ENCODE results near the gene AMPD2.

AMPD2 gene

GRCh38 chr1:109640285-109640865, 20.7 kb downstream of the AMPD2 start:
- TF ChIP-seq TCF4 (CRISPR knock-in tag; IDR thresholded peaks at IDR 0.05; ENCODE audit: borderline replicate concordance) (peak; percentile 94), TSHZ2 (CRISPR knock-in tag; IDR thresholded peaks at IDR 0.05) (peak; percentile 78), BACH2 (CRISPR knock-in tag; IDR thresholded peaks at IDR 0.05; ENCODE audit: borderline replicate concordance) (no peak), CSRNP3 (CRISPR knock-in tag; IDR thresholded peaks at IDR 0.05) (0 out of 2 replicates have a peak, but pooled peaks have one; percentile 49)

GRCh38 chr1:109641078-109641740, 21.6 kb downstream of the AMPD2 start:
- no peak for TF ChIP-seq ZFP3 (CRISPR knock-in tag; IDR thresholded peaks at IDR 0.05)
- TF ChIP-seq POU6F1 (CRISPR knock-in tag; IDR thresholded peaks at IDR 0.05; ENCODE audit: borderline replicate concordance, low read depth), result no peak
- TF ChIP-seq OSR1 (CRISPR knock-in tag; IDR thresholded peaks at IDR 0.05), result no peak
- no peak for TF ChIP-seq TSHZ2 (CRISPR knock-in tag; IDR thresholded peaks at IDR 0.05)
- no peak for TF ChIP-seq PATZ1 (CRISPR knock-in tag; IDR thresholded peaks at IDR 0.05; ENCODE audit: borderline replicate concordance)
- TF ChIP-seq RARB (CRISPR knock-in tag; IDR thresholded peaks at IDR 0.05), result no peak
- no peak for TF ChIP-seq ZC3H10 (CRISPR knock-in tag; IDR thresholded peaks at IDR 0.05)
- no peak for TF ChIP-seq CSDC2 (CRISPR knock-in tag; IDR thresholded peaks at IDR 0.05)
- no peak for TF ChIP-seq BACH2 (CRISPR knock-in tag; IDR thresholded peaks at IDR 0.05; ENCODE audit: borderline replicate concordance)
- TF ChIP-seq ESRRG (CRISPR knock-in tag; IDR thresholded peaks at IDR 0.05), result no peak
- no peak for ATAC-seq

More at GRCh38 chr1:109640285-109640865, 20.7 kb downstream of the AMPD2 start:
- peak; percentile 79 for ATAC-seq

- TF ChIP-seq ZNF8 (CRISPR knock-in tag; IDR thresholded peaks at IDR 0.05) (no peak), RARB (CRISPR knock-in tag; IDR thresholded peaks at IDR 0.05) (no peak), TCF4 (CRISPR knock-in tag; IDR thresholded peaks at IDR 0.05; ENCODE audit: borderline replicate concordance) (no peak), OSR1 (CRISPR knock-in tag; IDR thresholded peaks at IDR 0.05) (no peak), ZC3H10 (CRISPR knock-in tag; IDR thresholded peaks at IDR 0.05) (no peak), PPARA (CRISPR knock-in tag; IDR thresholded peaks at IDR 0.05; ENCODE audit: borderline replicate concordance) (no peak), ZNF565 (CRISPR knock-in tag; conservative IDR thresholded peaks at IDR 0.05; ENCODE audit: low read depth) (no peak), SNAI2 (CRISPR knock-in tag; IDR thresholded peaks at IDR 0.05) (no peak), PATZ1 (CRISPR knock-in tag; IDR thresholded peaks at IDR 0.05; ENCODE audit: borderline replicate concordance) (no peak), ESRRG (CRISPR knock-in tag; IDR thresholded peaks at IDR 0.05) (no peak), GLIS3 (CRISPR knock-in tag; IDR thresholded peaks at IDR 0.05) (no peak)
- ATAC-seq, result no peak
Observed at GRCh38 chr1:109641861-109642260, 22.2 kb downstream of the AMPD2 start.

Data from SK-N-SH treated with all-trans-retinoic acid at 6 μM for 48 hours (cell line).